GM19455 (cell line): ENCODE data around the gene NR5A1.

Experiments
- ATAC-seq: cut with Tn5 transposase; IDR thresholded peaks from one replicate; pipeline ENCODE4 v1.9.1; 2021; ENCODE audit not compliant: unreplicated experiment

NR5A1 gene

GRCh38 chr9:124467410-124468060 is 39.7 kb downstream of the NR5A1 start:
- no peak for ATAC-seq

- no peak for ATAC-seq
Observed at GRCh38 chr9:124465736-124466135, 41.5 kb downstream of the NR5A1 start.

GRCh38 chr9:124462739-124463138 is 44.5 kb downstream of the NR5A1 start:
- ATAC-seq: no peak

GRCh38 chr9:124458441-124458840 is 48.8 kb downstream of the NR5A1 start:
- ATAC-seq: no peak

GRCh38 chr9:124457887-124458431 is 49.2 kb downstream of the NR5A1 start:
- ATAC-seq: no peak

- ATAC-seq: no peak
Observed at GRCh38 chr9:124457079-124457886, 49.9 kb downstream of the NR5A1 start.

GRCh38 chr9:124456341-124457078 is 50.7 kb downstream of the NR5A1 start:
- no peak for ATAC-seq

- ATAC-seq: no peak
Observed at GRCh38 chr9:124455820-124456219, 51.4 kb downstream of the NR5A1 start.

- ATAC-seq: no peak
Observed at GRCh38 chr9:124454791-124455443, 52.3 kb downstream of the NR5A1 start.

GRCh38 chr9:124454296-124454695 is 52.9 kb downstream of the NR5A1 start:
- ATAC-seq: no peak

GRCh38 chr9:124453586-124454191 is 53.5 kb downstream of the NR5A1 start:
- ATAC-seq: no peak

- no peak for ATAC-seq
Observed at GRCh38 chr9:124452841-124453585, 54.2 kb downstream of the NR5A1 start.

- ATAC-seq: no peak
Observed at GRCh38 chr9:124452326-124452725, 54.9 kb downstream of the NR5A1 start.

GRCh38 chr9:124450931-124451661 is 56.1 kb downstream of the NR5A1 start:
- ATAC-seq: no peak

GRCh38 chr9:124450241-124450924 is 56.8 kb downstream of the NR5A1 start, which contains the start of gene ADGRD2:
Gene ADGRD2, plus strand, starts transcription at chr9:124450451. Its CDS starts 1,216 bp downstream, at chr9:124451667.
- ATAC-seq: no peak

- no peak for ATAC-seq
Observed at GRCh38 chr9:124449381-124450151, 57.6 kb downstream of the NR5A1 start.

GRCh38 chr9:124448019-124448418 is 59.2 kb downstream of the NR5A1 start:
- no peak for ATAC-seq

- no peak for ATAC-seq
Observed at GRCh38 chr9:124447297-124447661, 59.9 kb downstream of the NR5A1 start.
